SK-N-SH treated with all-trans-retinoic acid at 6 μM for 48 hours (cell line): ENCODE data around the gene RAC3.

ENCODE experiments used
- ATAC-seq: fragments of 200-7000 bp; cut with Tn5 transposase; 3 replicates; pipeline ENCODE4 v1.9.1; 2020; ENCODE audit warnings: mild to moderate bottlenecking, moderate library complexity
- ARNTL ChIP-seq: fragments of 450-650 bp; formaldehyde crosslinking; IDR thresholded peaks from 2 replicates; pipeline ENCODE4 v1.5.0; 2020; ENCODE audit warnings: low read depth, mild to moderate bottlenecking, moderate library complexity, borderline replicate concordance
- BACH2 ChIP-seq: fragments of 250-450 bp; sonication (Bioruptor Pico); IDR thresholded peaks from 2 replicates; pipeline ENCODE4 v1.9.0; 2021; ENCODE audit warnings: mild to moderate bottlenecking, borderline replicate concordance
- CREB5 ChIP-seq: fragments of 250-450 bp; sonication (Bioruptor Pico); IDR thresholded peaks from 2 replicates; pipeline ENCODE4 v1.5.1; 2020; ENCODE audit warnings: low read depth, mild to moderate bottlenecking, moderate library complexity
- CSRNP3 ChIP-seq: fragments of 250-450 bp; sonication (Bioruptor Pico); IDR thresholded peaks from 2 replicates; pipeline ENCODE4 v1.5.1; 2021; ENCODE audit warnings: mild to moderate bottlenecking, moderate library complexity
- ESRRG ChIP-seq: fragments of 250-450 bp; sonication (Bioruptor Pico); IDR thresholded peaks from 2 replicates; pipeline ENCODE4 v1.6.1; 2021; ENCODE audit warnings: mild to moderate bottlenecking
- GLIS3 ChIP-seq: fragments of 250-450 bp; sonication (Bioruptor Pico); IDR thresholded peaks from 2 replicates; pipeline ENCODE4 v1.5.0; 2020; ENCODE audit warnings: mild to moderate bottlenecking, moderate library complexity
- ISL1 ChIP-seq: fragments of 250-450 bp; sonication (Bioruptor Pico); IDR thresholded peaks from 2 replicates; pipeline ENCODE4 v2.1.2; 2022; ENCODE audit warnings: mild to moderate bottlenecking, moderate library complexity
- OSR1 ChIP-seq: fragments of 250-450 bp; sonication (Bioruptor Pico); IDR thresholded peaks from 2 replicates; pipeline ENCODE4 v1.8.0; 2022; ENCODE audit warnings: moderate library complexity, mild to moderate bottlenecking, inconsistent platforms
- PATZ1 ChIP-seq: fragments of 250-450 bp; sonication (Bioruptor Pico); IDR thresholded peaks from 2 replicates; pipeline ENCODE4 v1.8.0; 2020; ENCODE audit warnings: mild to moderate bottlenecking, moderate library complexity, borderline replicate concordance
- POU6F1 ChIP-seq: fragments of 250-450 bp; sonication (Bioruptor Pico); IDR thresholded peaks from 2 replicates; pipeline ENCODE4 v1.8.0; 2021; ENCODE audit warnings: low read depth, mild to moderate bottlenecking, moderate library complexity, borderline replicate concordance
- PPARA ChIP-seq: fragments of 250-450 bp; sonication (Bioruptor Pico); IDR thresholded peaks from 2 replicates; pipeline ENCODE4 v1.5.0; 2020; ENCODE audit warnings: mild to moderate bottlenecking, borderline replicate concordance
- RARB ChIP-seq: fragments of 250-450 bp; sonication (Bioruptor Pico); IDR thresholded peaks from 2 replicates; pipeline ENCODE4 v1.8.0; 2021; ENCODE audit warnings: mild to moderate bottlenecking, moderate library complexity
- SNAI2 ChIP-seq: fragments of 250-450 bp; sonication (Bioruptor Pico); IDR thresholded peaks from 2 replicates; pipeline ENCODE4 v1.5.0; 2020; ENCODE audit warnings: mild to moderate bottlenecking, moderate library complexity
- TCF4 ChIP-seq: fragments of 250-450 bp; sonication (Bioruptor Pico); IDR thresholded peaks from 2 replicates; pipeline ENCODE4 v1.8.0; 2021; ENCODE audit warnings: mild to moderate bottlenecking, moderate library complexity, borderline replicate concordance
- TOX ChIP-seq: fragments of 250-450 bp; sonication (Bioruptor Pico); IDR thresholded peaks from 2 replicates; pipeline ENCODE4 v1.8.0; 2021; ENCODE audit warnings: mild to moderate bottlenecking, moderate library complexity, borderline replicate concordance
- ZC3H10 ChIP-seq: fragments of 250-450 bp; sonication (Bioruptor Pico); IDR thresholded peaks from 2 replicates; pipeline ENCODE4 v1.5.1; 2021; ENCODE audit warnings: mild to moderate bottlenecking, moderate library complexity
- ZFP3 ChIP-seq: fragments of 250-450 bp; sonication (Bioruptor Pico); IDR thresholded peaks from 2 replicates; pipeline ENCODE4 v1.5.0; 2020; ENCODE audit warnings: mild to moderate bottlenecking, moderate library complexity
- ZFP30 ChIP-seq: fragments of 450-650 bp; formaldehyde crosslinking; IDR thresholded peaks from 2 replicates; pipeline ENCODE4 v1.5.0; 2022; ENCODE audit warnings: mild to moderate bottlenecking, moderate library complexity
- ZNF565 ChIP-seq: fragments of 450-650 bp; formaldehyde crosslinking; conservative IDR thresholded peaks from 2 replicates; pipeline ENCODE4 v1.5.0; 2020; ENCODE audit warnings: low read depth, mild to moderate bottlenecking, moderate library complexity
- ZNF8 ChIP-seq: fragments of 450-650 bp; formaldehyde crosslinking; IDR thresholded peaks from 2 replicates; pipeline ENCODE4 v1.5.0; 2020; ENCODE audit warnings: mild to moderate bottlenecking, moderate library complexity
- TF ChIP-seq, protein P1 (sequence below): fragments of 250-450 bp; sonication (Bioruptor Pico); IDR thresholded peaks from 2 replicates; pipeline ENCODE4 v1.5.0; 2020; ENCODE audit warnings: mild to moderate bottlenecking, moderate library complexity

The RAC3 gene

GRCh38 chr17:82006468-82007227, 24.8 kb upstream of the RAC3 start:
- peak; percentile 48 for ATAC-seq
- peak; percentile 63; the same call in 1 of the 2 replicates for TF ChIP-seq PATZ1 (CRISPR knock-in tag)
- no peak for TF ChIP-seq OSR1 (CRISPR knock-in tag)
- no peak for TF ChIP-seq ESRRG (CRISPR knock-in tag)
- no peak for TF ChIP-seq POU6F1
- TF ChIP-seq ZNF8 (CRISPR knock-in tag) = no peak
- TF ChIP-seq PPARA = no peak
- TF ChIP-seq, protein P1, sequence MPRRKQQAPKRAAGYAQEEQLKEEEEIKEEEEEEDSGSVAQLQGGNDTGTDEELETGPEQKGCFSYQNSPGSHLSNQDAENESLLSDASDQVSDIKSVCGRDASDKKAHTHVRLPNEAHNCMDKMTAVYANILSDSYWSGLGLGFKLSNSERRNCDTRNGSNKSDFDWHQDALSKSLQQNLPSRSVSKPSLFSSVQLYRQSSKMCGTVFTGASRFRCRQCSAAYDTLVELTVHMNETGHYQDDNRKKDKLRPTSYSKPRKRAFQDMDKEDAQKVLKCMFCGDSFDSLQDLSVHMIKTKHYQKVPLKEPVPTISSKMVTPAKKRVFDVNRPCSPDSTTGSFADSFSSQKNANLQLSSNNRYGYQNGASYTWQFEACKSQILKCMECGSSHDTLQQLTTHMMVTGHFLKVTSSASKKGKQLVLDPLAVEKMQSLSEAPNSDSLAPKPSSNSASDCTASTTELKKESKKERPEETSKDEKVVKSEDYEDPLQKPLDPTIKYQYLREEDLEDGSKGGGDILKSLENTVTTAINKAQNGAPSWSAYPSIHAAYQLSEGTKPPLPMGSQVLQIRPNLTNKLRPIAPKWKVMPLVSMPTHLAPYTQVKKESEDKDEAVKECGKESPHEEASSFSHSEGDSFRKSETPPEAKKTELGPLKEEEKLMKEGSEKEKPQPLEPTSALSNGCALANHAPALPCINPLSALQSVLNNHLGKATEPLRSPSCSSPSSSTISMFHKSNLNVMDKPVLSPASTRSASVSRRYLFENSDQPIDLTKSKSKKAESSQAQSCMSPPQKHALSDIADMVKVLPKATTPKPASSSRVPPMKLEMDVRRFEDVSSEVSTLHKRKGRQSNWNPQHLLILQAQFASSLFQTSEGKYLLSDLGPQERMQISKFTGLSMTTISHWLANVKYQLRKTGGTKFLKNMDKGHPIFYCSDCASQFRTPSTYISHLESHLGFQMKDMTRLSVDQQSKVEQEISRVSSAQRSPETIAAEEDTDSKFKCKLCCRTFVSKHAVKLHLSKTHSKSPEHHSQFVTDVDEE = no peak
- TF ChIP-seq ZFP3 (CRISPR knock-in tag) = no peak

GRCh38 chr17:82007228-82007494, 24.3 kb upstream of the RAC3 start:
- TF ChIP-seq ZNF565 (CRISPR knock-in tag) (no peak), PATZ1 (CRISPR knock-in tag) (no peak), SNAI2 (CRISPR knock-in tag) (no peak), TOX (CRISPR knock-in tag) (no peak), CREB5 (CRISPR knock-in tag) (no peak), ARNTL (CRISPR knock-in tag) (no peak), BACH2 (CRISPR knock-in tag) (no peak), GLIS3 (CRISPR knock-in tag) (no peak), ISL1 (CRISPR knock-in tag) (no peak), CSRNP3 (CRISPR knock-in tag) (no peak), ZNF8 (CRISPR knock-in tag) (no peak), ZFP30 (CRISPR knock-in tag) (no peak), ZFP3 (CRISPR knock-in tag) (no peak), ZC3H10 (CRISPR knock-in tag) (no peak), OSR1 (CRISPR knock-in tag) (no peak), POU6F1 (no peak), TCF4 (CRISPR knock-in tag) (no peak), RARB (no peak)
- TF ChIP-seq, protein P1 = no peak
- ATAC-seq = no peak
